KG1 (cell line): Measurements from ENCODE around the gene LRBA.

ENCODE experiments used
- DNase-seq: peaks from one replicate; lab custom pipeline; 2025; lab: John Stamatoyannopoulos, UW

The LRBA gene

DNA sequence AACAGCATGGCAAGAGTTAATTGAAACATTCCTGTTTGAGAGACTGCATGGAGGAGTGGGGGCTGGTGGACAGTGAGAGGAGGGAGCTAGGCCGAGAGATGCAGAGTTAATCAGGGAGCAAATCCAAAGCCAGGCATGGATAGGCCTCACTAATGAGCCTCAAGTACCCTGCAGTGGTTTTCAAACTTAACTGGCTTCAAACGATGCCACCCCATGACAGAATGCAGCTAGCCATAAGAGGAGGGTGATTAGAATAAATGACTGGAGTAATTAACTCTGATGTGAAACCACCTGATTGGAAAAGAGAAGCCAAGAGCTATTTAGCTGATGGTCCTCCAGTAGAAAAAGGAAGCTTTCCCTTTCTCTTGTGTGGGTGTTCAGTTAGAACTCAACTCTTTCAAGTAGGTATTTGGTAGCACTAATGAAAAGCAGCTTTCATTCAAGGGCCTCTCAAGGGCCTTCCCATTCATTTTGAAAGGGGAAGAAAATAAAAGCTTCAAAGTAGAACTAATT, 648.5 kb downstream of the LRBA start:
- DNase-seq, result no peak

DNA sequence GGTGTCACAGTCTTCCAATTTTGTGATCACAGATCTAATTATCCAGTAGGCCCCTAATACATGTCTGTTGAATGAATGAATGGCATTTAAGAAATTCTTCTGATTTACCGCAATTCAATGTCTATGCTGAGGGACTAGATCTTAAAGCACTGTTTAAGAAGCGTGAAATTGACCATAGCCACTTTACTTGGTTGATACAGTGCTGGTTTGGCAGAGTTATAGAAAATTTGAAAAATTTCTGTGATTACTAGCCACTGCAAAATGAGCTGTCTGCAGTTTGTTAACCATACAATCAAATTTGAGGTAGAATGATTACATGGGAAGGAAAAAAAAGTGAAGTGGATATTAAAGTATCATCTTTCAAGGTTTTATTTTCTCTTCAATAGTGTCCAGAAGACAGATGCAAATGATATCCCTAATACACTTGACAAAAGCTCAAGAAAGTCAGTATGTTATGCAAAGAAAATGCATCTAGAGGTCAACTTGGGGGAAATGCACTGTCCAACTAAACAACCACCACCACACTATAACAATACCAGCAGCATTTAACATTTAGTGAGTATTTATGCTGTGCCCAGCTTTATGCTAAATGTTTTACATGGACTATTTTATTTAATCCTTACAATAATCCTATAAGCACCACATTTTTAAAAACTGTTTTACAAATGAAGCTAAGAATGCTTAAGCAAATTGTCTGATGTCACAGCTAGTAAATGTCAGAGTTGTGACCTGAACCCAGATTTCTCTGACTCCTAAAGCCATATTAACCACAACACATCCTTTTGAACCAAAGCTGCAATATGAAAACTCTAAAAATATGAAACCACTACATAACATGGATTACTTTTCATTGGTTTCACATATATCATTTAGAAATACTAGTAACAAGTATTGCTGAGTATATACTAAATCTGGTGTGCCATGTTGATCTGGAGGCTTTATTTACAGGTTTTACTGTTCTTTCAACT, 651.1 kb downstream of the LRBA start:
- DNase-seq, result no peak

DNA sequence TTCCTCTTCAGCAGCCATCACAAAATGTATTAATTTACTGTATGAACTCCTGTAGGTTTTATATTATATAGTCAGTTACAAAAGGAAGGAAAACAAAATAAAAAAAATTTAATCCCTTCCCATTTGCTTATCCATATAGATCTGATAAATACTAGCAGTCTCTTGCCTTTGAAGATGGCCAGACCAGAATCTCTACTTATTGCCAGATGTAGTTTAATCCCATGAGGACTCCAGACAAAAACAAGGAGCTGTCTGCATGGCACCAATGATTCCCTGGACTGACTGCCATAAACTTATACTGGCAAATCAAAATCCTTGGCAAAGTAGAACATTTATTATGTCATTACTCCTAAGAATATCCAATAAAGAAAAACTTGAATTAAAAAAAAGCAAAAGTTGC, 656.4 kb downstream of the LRBA start:
- DNase-seq, result no peak

DNA sequence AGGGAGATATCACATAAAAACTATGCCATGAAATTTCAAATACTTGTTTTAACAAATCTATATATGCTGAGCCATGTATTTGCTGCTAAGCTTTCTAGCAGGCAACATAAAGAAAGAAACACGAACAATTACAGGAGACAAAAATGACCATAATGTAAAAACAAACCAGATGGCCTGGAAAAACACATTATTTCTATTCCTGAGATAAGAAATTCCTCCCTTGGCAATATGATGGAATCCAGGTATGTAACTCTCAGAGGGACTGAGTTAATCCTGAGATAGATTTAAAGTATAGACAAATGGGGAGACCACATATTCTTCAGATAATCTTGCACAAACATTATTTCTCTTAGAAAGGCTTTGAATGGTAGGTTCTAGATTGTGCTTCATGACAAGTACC, 657.3 kb downstream of the LRBA start:
- DNase-seq, result no peak

DNA sequence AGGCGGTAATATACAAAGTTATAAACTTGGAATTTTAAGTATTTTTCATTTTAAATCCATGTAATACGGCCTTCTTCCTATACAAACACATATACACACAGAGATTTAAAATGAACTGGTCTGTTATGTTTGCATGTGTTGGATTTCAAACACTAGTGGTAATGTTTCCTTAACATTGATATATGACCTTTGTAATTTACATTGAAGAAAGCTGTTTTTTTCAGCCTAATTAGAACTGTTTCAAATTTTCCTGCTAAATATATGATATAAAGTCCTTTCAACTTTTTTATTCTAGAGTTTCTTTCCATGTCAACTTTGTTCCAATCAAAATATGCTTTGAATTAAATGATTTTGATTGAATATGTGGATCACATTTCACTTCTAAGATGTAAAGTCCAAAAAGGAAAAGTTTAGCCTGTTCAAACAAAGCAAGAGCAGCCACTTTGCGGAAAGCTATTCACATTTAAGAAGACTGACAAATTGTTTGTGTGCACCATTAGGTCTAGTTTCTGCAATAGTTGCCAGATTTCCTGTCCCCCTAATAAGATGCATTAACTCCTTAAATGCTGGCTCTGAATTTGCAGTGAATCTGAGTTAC, 659.1 kb downstream of the LRBA start:
- DNase-seq, result no peak

DNA sequence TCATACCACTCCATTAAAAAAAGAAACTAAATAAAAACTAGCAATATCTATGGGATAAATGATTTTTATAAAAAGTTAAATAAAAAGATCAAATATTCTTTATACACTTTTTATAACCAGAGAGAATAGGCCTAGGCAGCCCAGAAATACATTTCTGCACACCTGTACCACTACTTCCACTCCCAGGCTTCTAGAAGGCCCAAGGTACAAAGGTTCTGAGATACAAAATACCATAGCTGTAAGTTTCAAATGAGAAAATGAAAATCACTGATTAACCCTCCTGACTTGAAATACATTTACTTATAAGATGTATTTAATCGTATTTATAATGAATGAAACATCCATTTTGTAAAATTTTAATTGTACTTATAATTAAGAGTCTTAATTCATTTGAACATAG, 659.7 kb downstream of the LRBA start:
- DNase-seq, result no peak

DNA sequence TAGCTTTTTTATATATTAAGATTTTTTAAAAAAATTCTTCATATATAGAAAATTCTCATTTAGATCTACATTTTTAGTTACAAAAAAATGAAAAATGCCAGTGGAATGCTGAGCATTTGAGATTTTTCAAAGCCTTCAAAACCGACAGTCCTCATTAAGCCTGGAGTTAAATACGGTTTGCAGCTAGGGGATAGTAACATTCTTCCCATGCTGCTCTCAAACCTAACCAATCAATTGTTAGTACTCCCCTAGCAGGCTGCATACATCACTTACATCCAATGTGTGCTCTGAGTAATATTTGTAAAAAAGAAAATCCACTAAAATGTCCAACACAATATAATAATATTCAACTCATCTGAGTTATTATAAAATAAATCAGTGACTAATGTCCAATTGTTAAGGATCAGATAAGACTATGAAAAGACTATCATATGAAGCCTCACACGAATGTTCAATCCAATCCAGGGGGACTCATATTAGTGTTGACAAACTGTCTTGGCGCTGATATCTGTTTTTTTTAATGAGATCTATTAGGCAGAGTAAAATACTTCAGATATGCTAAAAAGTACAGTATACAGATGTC, 660.8 kb downstream of the LRBA start:
- DNase-seq, result no peak

DNA sequence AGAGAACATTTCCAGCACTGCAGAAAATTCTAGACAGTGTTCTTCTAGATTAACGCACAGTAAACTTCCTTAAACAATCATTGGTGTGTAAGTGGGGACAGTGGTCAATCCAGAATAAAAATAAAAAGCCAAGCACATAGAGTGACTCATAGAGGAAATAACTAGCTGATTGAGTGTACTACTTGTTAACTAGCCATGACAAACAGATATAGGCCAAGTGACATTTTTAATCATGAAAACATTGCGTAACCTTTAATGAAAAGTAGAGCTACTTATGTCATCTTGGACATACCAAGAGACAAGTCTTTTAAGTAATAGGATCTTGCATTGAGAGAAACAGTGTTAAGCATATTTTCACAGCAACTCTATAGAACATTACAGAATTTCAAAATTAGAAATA, 667.0 kb downstream of the LRBA start:
- DNase-seq, result no peak

DNA sequence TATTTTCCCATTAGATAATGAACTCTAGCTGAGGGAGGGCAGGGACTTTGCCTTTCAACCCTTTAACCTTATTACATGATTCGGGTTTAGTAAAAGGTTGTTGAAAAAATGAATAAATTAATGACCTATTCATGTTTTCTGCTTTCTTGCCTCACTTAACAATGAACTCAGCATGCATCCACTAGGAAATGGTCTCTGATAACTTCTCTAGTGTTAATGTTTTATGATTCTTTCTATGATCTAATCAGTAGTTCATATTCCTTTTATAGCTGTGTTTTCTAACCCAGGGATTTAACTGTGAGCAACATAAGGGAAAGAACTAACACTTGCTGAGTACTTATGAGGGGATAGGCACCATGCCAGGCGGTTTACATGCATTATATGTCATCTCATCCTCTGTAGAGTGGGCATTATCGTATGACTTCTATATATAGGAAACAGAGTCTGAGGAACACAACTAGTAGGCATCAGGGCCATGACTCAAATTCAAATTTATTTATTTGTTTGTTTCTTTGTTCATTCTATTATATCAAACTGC, 669.8 kb downstream of the LRBA start:
- DNase-seq, result no peak

DNA sequence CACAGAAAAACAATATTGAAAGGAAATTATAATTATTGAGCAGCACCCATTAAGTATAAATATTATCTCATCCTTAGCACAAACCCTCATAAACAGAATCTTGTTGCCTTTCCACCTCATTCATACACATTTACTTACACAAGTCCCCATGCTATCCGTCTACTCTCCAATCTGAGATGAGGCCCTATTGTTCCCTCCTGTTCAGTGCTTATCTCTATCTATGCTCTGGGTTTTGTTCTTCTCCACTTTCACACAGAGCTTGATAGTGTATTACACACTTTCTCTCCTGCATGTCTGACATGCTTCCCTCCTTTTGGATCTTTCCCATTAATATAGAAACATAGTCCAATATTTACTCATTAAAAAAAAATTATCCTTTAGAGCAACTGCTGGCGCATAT, 671.3 kb downstream of the LRBA start:
- DNase-seq, result no peak

DNA sequence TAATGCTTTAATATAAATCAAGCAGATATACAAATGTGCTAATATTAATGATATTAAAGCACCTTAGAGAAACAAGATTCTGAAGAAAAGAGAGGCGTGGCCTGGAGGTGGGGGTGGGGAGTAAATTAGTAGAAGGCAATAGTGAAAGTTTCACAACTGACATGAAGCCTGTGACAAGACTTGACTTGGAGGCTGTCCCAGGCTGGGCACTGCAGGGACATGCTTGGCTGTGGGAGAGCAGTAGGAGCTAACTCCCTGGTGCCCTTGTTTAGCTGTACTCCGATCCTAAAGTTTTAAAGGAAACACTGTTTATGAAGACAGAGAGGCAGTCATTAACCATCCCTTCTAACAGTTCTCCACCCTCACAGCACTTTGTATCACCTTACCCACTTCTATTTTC, 672.1 kb downstream of the LRBA start:
- DNase-seq, result no peak

DNA sequence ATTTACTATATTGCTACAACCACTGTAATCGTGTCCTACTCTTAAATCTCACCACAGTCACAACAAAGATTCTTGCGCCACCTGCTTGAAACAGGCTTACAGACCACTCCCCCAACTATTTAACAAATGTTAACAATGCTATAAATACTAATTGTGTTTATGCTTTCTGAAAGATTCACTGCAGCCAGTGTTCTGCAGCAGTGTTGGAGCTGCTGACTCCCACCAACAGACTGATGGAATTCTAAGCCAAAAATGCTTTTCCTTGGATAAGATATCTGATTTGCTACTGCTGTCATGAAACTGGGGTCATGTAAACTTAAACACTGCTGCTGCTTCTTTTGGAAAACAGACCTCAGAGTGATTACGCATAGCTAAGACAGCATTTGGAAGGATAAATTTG, 677.4 kb downstream of the LRBA start:
- no peak for DNase-seq

DNA sequence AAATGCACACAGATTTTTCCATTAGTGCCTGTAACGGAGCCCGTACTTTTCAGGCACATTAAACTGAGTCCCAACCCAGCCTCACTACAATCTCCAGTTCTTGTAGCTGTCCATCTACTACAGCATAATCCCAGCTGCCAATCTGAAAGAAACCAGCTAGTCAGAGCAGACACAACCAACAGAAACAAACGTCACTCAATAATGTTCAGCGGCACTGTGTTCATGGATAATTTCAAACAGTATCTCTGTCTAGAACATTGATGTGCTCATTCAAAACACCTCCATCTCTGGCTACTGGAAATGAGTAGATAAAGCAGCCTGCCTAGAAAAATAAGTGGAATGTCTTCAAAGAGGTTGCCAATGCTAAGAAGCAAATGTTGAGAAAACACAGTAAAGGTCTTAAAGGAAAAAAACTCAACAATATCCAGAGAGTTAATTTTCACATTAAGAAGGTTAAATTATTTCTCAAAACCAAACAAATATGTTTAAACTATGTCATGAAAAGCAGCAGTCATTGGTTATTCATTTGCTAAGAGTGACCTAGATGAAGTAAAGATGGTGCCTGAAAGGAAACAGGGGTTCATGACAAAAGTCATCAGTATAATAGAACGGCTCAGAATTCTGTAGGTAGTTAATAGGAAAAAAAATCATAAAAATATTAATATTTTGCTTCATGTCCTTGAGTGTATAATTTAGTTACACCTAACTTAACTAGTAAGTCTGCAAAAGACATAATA, 678.2 kb downstream of the LRBA start:
- DNase-seq, result no peak

DNA sequence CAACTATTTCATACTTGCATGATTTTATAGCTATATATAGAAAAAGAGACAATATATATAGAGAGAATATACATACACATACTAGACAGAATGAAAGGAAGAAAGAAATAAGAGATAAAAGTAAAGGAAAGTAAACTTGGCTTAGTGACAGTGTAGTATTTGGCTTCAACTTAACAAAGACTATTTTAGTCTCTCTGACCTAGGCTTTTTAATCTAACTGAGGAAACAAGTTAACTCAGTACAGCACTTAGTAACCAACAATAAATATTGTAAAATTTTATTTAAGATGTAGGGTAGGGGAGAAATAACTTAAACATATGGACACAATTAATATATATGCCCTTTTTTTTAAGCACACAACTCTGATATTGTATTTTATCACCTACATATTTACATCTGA, 682.1 kb downstream of the LRBA start:
- no peak for DNase-seq

DNA sequence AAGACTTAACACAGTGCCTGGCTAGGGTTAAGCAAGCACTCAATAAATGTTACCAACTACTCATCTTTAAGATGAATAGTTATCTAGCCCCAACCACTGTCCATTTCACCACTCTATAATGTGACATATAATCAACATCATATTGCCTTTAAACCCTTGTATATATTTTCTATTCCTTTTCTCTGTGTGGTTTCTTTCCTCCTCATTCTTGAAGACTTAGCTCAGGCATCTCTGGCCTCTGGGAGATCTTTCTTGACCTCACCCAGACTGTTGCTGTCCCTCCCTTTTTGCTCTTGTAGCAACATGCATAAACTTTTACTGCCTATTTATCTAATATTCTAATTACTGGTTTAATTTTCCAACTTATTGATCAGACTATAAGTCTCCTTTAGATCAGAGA, 683.0 kb downstream of the LRBA start:
- DNase-seq, result no peak

DNA sequence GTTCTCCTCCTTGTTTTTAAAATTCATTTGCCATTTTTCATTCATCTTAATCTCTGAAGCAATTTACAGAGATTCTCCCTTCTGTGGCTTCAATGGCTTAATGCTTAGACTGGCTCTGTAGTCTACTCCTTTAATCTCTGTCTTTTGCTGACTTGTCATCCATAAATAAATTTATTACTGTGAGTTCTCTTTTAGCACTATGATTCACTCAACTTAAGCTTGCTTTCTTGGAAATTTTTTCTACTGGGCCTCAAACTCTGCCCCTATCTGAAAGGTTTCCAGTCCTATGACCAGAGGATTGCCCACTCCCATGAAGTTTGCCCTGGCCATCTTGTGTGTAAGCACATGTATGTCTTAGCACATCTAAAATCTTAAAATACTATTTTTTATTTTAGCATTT, 685.7 kb downstream of the LRBA start:
- DNase-seq, result no peak

DNA sequence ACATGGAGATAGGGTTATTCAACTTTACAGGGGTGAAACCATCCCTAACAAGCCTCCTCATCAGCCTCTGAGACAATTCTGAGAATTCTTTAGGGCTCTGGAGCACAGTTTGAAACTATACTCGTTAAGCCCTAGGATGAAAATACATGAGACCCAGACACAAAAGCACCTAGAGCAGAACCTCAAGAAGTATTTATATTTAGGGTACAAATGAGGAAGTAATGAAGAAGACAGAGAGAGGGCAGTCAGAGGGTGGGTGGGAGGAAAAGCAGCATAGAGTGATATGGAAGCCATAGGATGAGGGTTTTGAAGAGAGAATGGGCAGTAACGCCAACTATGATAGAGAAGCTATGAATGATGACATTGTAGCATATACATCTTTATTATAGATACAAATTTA, 686.6 kb downstream of the LRBA start:
- DNase-seq, result no peak

DNA sequence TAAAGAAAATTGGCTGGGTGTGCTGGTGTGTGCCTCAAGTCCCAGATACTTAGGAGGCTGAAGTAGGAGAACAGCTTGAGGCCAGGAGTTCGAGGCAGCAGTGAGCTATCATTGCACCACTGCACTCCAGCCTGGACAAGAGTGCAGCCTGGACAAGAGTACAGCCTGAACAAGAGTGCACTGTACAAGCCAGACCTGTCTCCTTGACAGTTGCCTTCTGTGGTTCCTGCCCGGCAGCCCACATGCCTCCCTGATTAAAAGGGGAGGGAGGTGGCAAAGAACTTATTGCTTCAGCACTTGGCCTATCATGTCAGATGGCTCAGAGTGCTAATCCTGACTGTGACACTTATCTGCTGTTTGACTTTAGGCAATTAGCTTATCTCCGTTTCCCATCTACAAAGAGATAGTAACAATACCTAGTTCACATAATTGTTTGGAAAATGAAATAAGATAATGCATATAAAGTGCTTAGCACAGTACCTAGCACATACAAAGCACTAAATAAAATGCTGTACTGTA, 687.8 kb downstream of the LRBA start:
- DNase-seq, result no peak

DNA sequence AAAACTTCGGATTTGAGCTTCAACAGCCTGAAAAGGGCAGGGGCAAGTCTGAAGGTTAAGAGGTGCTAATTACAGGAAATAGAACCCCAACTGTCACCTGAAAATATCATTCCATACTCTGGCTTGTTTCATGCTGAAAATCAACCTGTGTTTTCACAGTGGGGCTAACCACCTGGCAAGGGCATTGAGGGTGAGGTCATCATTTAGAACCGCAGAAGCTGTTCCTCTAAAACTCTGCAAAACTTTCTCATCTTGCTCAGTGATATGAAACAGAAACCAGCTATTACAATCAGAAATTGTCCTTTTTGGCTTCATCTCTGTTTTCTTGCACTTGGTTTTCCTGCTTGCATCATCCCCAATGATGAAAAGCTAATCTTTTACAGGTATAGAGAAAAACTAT, 689.2 kb downstream of the LRBA start:
- no peak for DNase-seq

DNA sequence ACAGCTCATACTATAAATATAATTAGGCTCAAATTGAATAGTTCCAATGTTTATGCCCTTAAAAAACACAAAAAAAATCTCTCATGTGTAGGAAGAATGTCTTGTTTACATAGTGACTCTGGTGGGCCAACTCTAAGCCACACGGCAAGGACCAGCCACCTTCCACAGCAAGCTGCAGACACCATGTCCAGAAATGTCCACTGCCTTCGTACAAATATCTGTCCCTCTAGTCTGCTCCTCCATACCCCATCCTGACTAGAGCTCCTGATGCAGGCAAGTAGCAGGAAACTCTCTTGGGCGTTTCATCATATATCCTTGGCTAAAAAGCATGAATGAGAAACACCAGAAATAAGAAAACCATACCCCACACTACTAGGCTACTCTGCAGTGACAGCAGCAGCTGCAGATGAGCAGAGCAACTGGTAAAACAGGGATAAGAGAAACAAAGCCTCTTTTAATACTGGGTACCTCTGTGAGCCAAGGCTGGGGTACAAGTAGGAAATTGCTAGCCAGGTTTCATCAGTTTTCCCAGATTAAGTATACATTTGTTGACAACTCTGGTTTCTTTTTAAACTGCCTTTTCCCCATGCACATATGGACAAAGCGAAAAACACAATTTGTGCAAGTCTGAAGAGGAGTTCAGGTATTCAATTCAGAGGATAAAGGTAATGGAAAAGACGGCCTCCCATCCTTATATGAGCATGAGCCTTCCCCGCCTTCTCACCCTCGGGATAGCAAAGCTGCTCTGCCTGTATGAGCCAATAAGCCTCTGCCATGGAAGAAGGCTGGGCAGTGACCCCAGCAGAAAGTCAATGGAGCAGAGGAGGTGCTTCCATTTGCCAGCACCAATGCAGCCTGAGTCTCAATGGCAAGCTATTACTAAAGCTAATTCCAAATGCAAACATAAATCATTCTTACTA, 691.4 kb downstream of the LRBA start:
- no peak for DNase-seq

DNA sequence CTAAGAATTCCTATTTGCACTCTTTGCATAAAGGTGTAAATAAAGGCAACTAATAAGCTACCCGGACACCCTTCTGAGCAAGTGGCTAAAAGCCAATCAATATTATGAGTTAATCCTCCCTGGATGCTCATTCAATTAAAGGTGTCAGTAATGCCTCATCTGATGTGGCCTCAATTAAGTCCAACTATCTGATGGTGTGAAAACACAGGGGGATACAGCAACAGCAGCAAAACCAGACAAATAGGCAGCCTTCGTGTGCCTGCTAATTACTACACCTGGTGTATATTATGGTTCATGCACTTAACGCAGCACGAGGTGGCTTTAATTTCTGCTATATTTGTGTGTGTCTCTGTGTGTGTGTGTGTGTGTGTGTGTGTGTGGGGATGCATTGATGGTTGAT, 692.4 kb downstream of the LRBA start:
- no peak for DNase-seq
